Transverse colon (tissue), 4 donors: ENCODE results near the gene PHKA2. TPM values are rescaled to one million over a fixed set of nuclear protein-coding genes. Genes with fewer than 3 reads are reported as not detected.

Source experiments
- DNase-seq: peaks from one replicate; pipeline ENCODE4 v3.0.0-alpha.2; 2019
- H3K27ac ChIP-seq, 4 donors: fragments of 200-600 bp; sonication (generic); 2 replicates each; pipeline ENCODE4 v1.5.1; 2016 to 2018; ENCODE audit warnings: inconsistent platforms in 4 of 4
- H3K27me3 ChIP-seq: fragments of 200-600 bp; sonication (generic); 2 replicates; pipeline ENCODE4 v1.5.1; 2017; ENCODE audit warnings: inconsistent platforms
- H3K36me3 ChIP-seq, 4 donors: fragments of 200-600 bp; sonication (generic); 2 replicates each; pipeline ENCODE4 v1.5.1; 2017 to 2019; ENCODE audit warnings: inconsistent platforms in 4 of 4
- H3K4me1 ChIP-seq, 4 donors: fragments of 200-600 bp; sonication (generic); 2 replicates each; pipeline ENCODE4 v1.5.1; 2017 to 2020; ENCODE audit warnings: inconsistent platforms in 4 of 4
- H3K4me3 ChIP-seq, 4 donors: fragments of 200-600 bp; sonication (generic); 1 replicate in 1 of 4; 2 replicates in 3 of 4; pipeline versions ENCODE4 v1.5.1 to v1.6.1; 2017 to 2019; ENCODE audit warnings: inconsistent platforms in 4 of 4
- H3K9me3 ChIP-seq, 2 donors: fragments of 200-600 bp; sonication (generic); 2 replicates each; pipeline ENCODE4 v1.5.1; 2017 to 2019; ENCODE audit warnings: inconsistent platforms in 2 of 2
- CTCF ChIP-seq, 5 experiments: fragments of 200-600 bp in 3 of 5; fragments of 450-650 bp in 2 of 5; sonication (generic) in 3 of 5; IDR thresholded peaks; 1 replicate in 2 of 5; 2 replicates in 3 of 5; pipeline ENCODE4 v1.5.1; 2016 to 2017; ENCODE audit warnings: antibody characterized with exemption in 5 of 5, inconsistent platforms in 3 of 5, mild to moderate bottlenecking in 2 of 5, moderate library complexity in 1 of 5
- EP300 ChIP-seq: sonication (generic); formaldehyde crosslinking; IDR thresholded peaks from one replicate; pipeline ENCODE4 v1.6.1; 2017; ENCODE audit warnings: antibody characterized with exemption, low read depth
- POLR2A ChIP-seq: fragments of 450-650 bp; IDR thresholded peaks from one replicate; pipeline ENCODE4 v1.6.1; 2016; ENCODE audit warnings: antibody characterized with exemption, mild to moderate bottlenecking, moderate library complexity
- POLR2AphosphoS5 ChIP-seq, 3 donors: sonication (generic); formaldehyde crosslinking; IDR thresholded peaks; one replicate each; pipeline ENCODE4 v1.6.1; 2016; ENCODE audit warnings: antibody characterized with exemption in 3 of 3
- WGBS, 2 donors: methylation state at CpG; one replicate each; pipeline ENCODE4 v1.1.5; 2018; ENCODE audit warnings: low coverage in 1 of 2; 5-methylcytosine and 5-hydroxymethylcytosine counted together
- in situ Hi-C, 4 donors: fragments of 200-750 bp; cut with MboI; loops; one replicate each; pipeline versions ENCODE4 v1.15.0 to v1.15.1; 2017; ENCODE audit warnings: low sequenced_read_pairs in 3 of 4, low pct_ligation_motif_present in 1 of 4, low pct_unique_long_range_greater_than_20kb in 1 of 4
- intact Hi-C: fragments of 100-400 bp; cut with DNase I; formaldehyde crosslinking; loops from one replicate; pipeline ENCODE4 v1.15.1; 2023; ENCODE audit warnings: low total_unique reads
- total RNA-seq, 4 donors: library from RNA; depleted of rRNA; stranded (reverse); fragments of >200 nt; gene quantifications; one replicate each; pipeline ENCODE4 v1.1.0, GENCODE V29; 2016

The PHKA2 gene
- total RNA-seq, 4 donors from 2014 or later = 23.8 to 46.4 (median 30.4) TPM

GRCh38 chrX:18949944-18950301 lies 34.0 kb downstream of the PHKA2 start:
- no peak overlapping the region for H3K27ac ChIP-seq
- in situ Hi-C loops = loop anchor here in 1 of 4 donors (25.0 kb wide), 1 partner anchor 362 kb away; no protein-coding TSS in a partner anchor
- intact Hi-C loops = no loop called here
- H3K36me3 ChIP-seq = no peaks in the 10 kb centered on the region
- no peaks in the 10 kb centered on the region for H3K9me3 ChIP-seq
- no peak for TF ChIP-seq CTCF (IDR thresholded peaks at IDR 0.05)
- no peak for TF ChIP-seq POLR2AphosphoS5 (IDR thresholded peaks at IDR 0.05)
- TF ChIP-seq POLR2A = no peak
- no peak for TF ChIP-seq EP300
- H3K4me1 ChIP-seq = no peaks in the 10 kb centered on the region
- no peak overlapping the region for H3K4me3 ChIP-seq
- no peaks in the 10 kb centered on the region for H3K27me3 ChIP-seq
- whole genome bisulfite sequencing, 2 donors = 90% methylated on average over 8 of the region's 8 CpGs; no CpG with 5 or more reads in 1 of the 2 donors
- DNase-seq = no peak

GRCh38 chrX:18949291-18949943 lies 34.5 kb downstream of the PHKA2 start:
- WGBS, 2 donors = 62 to 76% methylated on average over 4 of the region's 4 CpGs
- TF ChIP-seq POLR2AphosphoS5 (IDR thresholded peaks at IDR 0.05) (no peak), CTCF (IDR thresholded peaks at IDR 0.05) (no peak), EP300 (no peak), POLR2A (no peak)
- no peaks in the 10 kb centered on the region for H3K4me1 ChIP-seq
- in situ Hi-C loops (loop anchor here in 1 of 4 donors (25.0 kb wide), 1 partner anchor 363 kb away; no protein-coding TSS in a partner anchor), intact Hi-C loops (no loop called here)
- no peak overlapping the region for H3K27ac ChIP-seq
- no peaks in the 10 kb centered on the region for H3K36me3 ChIP-seq
- H3K27me3 ChIP-seq = no peaks in the 10 kb centered on the region
- no peak for DNase-seq
- H3K4me3 ChIP-seq = no peak overlapping the region
- H3K9me3 ChIP-seq = no peaks in the 10 kb centered on the region

GRCh38 chrX:18946611-18947010 lies 37.3 kb downstream of the PHKA2 start:
- no peak for DNase-seq
- TF ChIP-seq POLR2A (no peak), CTCF (IDR thresholded peaks at IDR 0.05) (no peak), POLR2AphosphoS5 (IDR thresholded peaks at IDR 0.05) (no peak), EP300 (no peak)
- Histone ChIP-seq H3K27ac (no peak overlapping the region), H3K36me3 (no peaks in the 10 kb centered on the region), H3K4me3 (no peak overlapping the region), H3K9me3 (no peaks in the 10 kb centered on the region), H3K4me1 (no peaks in the 10 kb centered on the region), H3K27me3 (no peaks in the 10 kb centered on the region)
- WGBS, 2 donors = 79% methylated on average over 4 of the region's 4 CpGs; no CpG with 5 or more reads in 1 of the 2 donors
- intact Hi-C loops (no loop called here), in situ Hi-C loops (loop anchor here in 1 of 4 donors (25.0 kb wide), 1 partner anchor 366 kb away; no protein-coding TSS in a partner anchor)

GRCh38 chrX:18946157-18946556 lies 37.8 kb downstream of the PHKA2 start:
- DNase-seq = no peak
- Histone ChIP-seq H3K4me1 (no peaks in the 10 kb centered on the region), H3K4me3 (no peak overlapping the region), H3K9me3 (no peaks in the 10 kb centered on the region), H3K27ac (no peak overlapping the region), H3K27me3 (no peaks in the 10 kb centered on the region), H3K36me3 (no peaks in the 10 kb centered on the region)
- TF ChIP-seq EP300 (no peak), CTCF (IDR thresholded peaks at IDR 0.05) (no peak), POLR2A (no peak), POLR2AphosphoS5 (IDR thresholded peaks at IDR 0.05) (no peak)
- WGBS, 2 donors = 98% methylated on average over 6 of the region's 6 CpGs; no CpG with 5 or more reads in 1 of the 2 donors
- intact Hi-C loops (no loop called here), in situ Hi-C loops (loop anchor here in 1 of 4 donors (25.0 kb wide), 1 partner anchor 366 kb away; no protein-coding TSS in a partner anchor)
